ENCODE results near the gene RNF220. TPM values are rescaled to one million over a fixed set of nuclear protein-coding genes. Genes with fewer than 3 reads are reported as not detected.

Gene RNF220
- total and polyA plus RNA-seq, 9 donors = 58.0 to 101 (median 64.7) TPM

DNA sequence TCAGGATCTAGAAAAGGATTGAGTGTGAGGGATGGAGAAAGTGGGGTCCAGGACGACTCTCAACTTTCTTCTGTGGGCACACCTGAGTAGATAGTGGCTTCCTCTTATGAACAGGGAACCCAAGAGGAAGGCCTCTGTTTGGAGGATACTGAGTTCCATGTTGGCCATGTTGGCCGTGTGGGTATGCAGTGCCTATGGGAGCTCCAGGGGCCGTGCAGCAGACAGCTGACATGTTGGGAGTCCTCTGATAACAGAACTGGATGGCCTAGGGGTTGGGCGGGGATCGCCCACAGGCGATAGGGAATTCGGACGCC lies 226.2 kb downstream of the RNF220 start:
- Histone ChIP-seq H3K4me1 (ENCODE audit: insufficient read depth) (peaks cover 2% of the 10 kb centered on the region), H3K4me3 (peak overlapping the region; percentile 59), H3K36me3 (no peaks in the 10 kb centered on the region), H3K9me3 (no peaks in the 10 kb centered on the region), H3K27ac (peak overlapping the region; percentile 52 to 90), H3K27me3 (no peaks in the 10 kb centered on the region)
- TF ChIP-seq POLR2A (IDR thresholded peaks at IDR 0.05) = no peak
- 14 to 19% (median 16%) methylated on average over 8 of the region's 8 CpGs for WGBS, 3 donors
- DNase-seq = no peak
- intact Hi-C loops (cut with DNase I) = no loop called here

DNA sequence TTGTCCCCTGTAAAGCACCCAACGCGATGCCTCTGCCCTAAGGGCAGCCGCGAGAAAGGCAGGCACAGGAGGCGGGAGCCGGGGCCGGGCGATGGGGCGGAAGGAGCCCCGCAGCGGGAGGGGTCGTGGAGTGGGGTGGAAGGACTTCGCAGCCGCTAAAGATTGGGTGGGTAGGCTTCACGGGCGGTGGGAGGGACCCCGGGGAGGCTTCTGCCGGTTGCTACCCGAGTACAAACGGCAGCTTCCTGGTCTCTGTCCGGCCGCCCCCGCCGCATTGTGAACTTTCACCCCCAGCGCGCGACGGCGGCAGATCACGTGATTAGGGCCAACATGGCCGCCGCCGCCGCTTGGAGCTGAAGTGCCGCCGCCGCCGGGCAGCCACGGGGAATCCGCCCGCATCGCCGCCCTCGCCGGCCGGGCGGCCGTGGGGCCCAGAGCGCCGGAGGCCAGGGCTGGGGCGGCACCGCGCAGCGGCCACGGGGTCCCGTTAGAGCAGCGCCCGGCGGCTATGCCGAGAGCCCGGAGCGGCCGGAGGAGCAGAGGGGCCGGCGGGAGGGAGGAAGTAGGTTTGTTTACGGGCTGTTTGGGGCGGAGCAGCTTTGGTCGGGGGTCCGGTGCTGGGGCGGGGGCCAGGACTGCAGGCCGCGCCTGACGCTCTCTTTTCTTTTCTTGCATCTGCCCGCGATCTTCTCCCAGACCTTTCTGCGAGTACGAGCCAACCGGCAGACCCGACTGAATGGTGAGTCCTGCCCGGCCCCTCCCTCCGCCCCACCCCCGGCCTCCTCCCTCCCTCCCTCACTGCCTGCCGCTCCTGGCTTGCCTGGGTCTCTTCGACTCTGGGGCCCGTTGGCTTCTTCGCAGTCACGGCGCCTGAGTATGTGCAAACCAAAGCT lies 226.8 kb downstream of the RNF220 start:
- TF ChIP-seq EP300 (IDR thresholded peaks at IDR 0.05) (no peak), POLR2A (IDR thresholded peaks at IDR 0.05) (peak; percentile 73)
- TF ChIP-seq, protein P1, sequence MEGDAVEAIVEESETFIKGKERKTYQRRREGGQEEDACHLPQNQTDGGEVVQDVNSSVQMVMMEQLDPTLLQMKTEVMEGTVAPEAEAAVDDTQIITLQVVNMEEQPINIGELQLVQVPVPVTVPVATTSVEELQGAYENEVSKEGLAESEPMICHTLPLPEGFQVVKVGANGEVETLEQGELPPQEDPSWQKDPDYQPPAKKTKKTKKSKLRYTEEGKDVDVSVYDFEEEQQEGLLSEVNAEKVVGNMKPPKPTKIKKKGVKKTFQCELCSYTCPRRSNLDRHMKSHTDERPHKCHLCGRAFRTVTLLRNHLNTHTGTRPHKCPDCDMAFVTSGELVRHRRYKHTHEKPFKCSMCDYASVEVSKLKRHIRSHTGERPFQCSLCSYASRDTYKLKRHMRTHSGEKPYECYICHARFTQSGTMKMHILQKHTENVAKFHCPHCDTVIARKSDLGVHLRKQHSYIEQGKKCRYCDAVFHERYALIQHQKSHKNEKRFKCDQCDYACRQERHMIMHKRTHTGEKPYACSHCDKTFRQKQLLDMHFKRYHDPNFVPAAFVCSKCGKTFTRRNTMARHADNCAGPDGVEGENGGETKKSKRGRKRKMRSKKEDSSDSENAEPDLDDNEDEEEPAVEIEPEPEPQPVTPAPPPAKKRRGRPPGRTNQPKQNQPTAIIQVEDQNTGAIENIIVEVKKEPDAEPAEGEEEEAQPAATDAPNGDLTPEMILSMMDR (IDR thresholded peaks at IDR 0.05) = peak in 1 of 3 donors; percentile 20
- 1% methylated on average over 60 to 88 of the region's 88 CpGs for WGBS, 3 donors

DNA sequence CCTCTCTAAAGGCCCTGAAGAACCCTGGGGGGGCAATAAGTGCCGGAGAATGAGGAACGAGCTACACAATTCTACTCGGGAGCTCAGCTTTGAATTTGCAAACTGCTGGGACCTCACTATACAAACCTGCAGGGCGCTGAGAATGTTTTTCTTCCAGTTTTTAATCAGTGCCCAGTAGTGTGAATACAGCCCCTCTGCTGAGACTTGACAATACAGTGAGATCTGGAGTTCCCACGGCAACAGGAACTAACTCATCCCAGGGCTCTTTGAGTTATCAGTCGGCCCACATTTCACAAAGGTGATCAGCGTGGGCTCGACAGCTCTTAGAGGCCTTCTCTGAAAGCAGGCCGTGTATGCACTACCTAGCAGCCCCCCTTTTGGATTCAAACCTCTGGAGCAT lies 227.5 kb downstream of the RNF220 start:
- intact Hi-C loops (cut with DNase I) = no loop called here
- Histone ChIP-seq H3K9me3 (no peaks in the 10 kb centered on the region), H3K27ac (peak overlapping the region in 1 of 2 donors; percentile 90), H3K4me3 (peak overlapping the region; percentile 59), H3K36me3 (no peaks in the 10 kb centered on the region), H3K4me1 (ENCODE audit: insufficient read depth) (peaks cover 2% of the 10 kb centered on the region), H3K27me3 (no peaks in the 10 kb centered on the region)
- DNase-seq = no peak
- TF ChIP-seq EP300 (IDR thresholded peaks at IDR 0.05) (no peak), POLR2A (IDR thresholded peaks at IDR 0.05) (no peak)
- TF ChIP-seq, protein P1 (IDR thresholded peaks at IDR 0.05) = no peak
- WGBS, 3 donors = 8 to 11% (median 8%) methylated on average over 9 of the region's 9 CpGs

More for the DNA sequence above, 226.8 kb downstream of the RNF220 start:
- Histone ChIP-seq H3K4me1 (ENCODE audit: insufficient read depth) (peaks cover 2% of the 10 kb centered on the region), H3K4me3 (peak overlapping the region; percentile 59), H3K27me3 (no peaks in the 10 kb centered on the region), H3K9me3 (no peaks in the 10 kb centered on the region), H3K36me3 (no peaks in the 10 kb centered on the region), H3K27ac (peak overlapping the region; percentile 52 to 90)
- peak; percentile 88 to 95 (median 91) for DNase-seq
- intact Hi-C loops (cut with DNase I) = no loop called here

DNA sequence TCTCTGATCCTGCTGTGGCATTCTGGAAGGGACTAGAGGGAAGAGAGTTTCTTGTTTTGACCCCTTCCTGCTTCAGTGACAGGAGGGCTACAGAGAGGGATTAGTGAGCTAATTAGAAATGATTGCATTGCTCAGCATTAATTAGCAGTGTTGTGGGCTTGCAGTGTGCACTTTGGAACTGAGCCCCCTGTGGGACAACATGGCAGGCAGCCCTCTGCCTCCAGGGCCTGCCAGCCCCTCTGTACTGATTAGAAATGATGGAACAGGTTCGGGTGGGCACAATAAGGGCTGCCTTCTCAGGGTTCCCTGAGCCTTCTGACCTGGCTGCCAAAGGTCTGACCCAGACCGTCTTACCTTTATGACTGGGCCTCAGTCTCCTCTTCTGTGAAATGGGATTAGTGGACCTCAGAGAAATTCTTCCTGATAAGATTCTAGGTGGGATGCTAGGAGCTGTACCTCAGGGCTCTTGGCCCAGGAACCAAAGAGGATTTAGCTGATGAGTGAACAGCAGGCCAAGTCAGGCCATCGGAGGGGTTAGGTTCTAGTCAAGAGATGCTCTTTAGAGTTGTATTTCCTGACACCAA lies 229.6 kb downstream of the RNF220 start:
- intact Hi-C loops (cut with DNase I) = loop anchor here in 1 of 4 donors (5.0 kb wide), 1 partner anchor 642 kb away; the partner anchor contains the start of gene CCDC24
- TF ChIP-seq, protein P1 (IDR thresholded peaks at IDR 0.05) = no peak
- Histone ChIP-seq H3K36me3 (no peaks in the 10 kb centered on the region), H3K4me3 (no peak overlapping the region), H3K27ac (no peak overlapping the region), H3K9me3 (no peaks in the 10 kb centered on the region), H3K27me3 (no peaks in the 10 kb centered on the region), H3K4me1 (ENCODE audit: insufficient read depth) (peaks cover 2% of the 10 kb centered on the region)
- 82 to 89% (median 85%) methylated on average over 3 of the region's 3 CpGs for WGBS, 3 donors
- DNase-seq = no peak

DNA sequence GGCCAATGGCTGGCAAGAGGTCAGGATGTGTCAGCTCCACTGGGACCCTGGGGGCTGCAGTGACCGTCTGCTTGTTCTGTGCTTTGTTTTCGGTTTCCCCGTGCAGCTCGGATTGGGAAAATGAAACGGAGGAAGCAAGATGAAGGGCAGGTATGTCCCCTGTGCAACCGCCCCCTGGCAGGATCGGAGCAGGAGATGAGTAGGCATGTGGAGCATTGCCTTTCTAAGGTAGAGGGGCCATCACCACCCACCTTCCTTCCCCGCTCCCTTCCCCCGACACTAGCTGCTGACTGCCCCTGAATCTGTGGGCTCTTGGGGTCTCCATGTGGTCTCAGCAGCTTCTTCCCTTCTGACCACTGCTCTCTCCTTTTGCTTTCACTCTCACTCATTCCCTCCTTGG lies 230.4 kb downstream of the RNF220 start:
- no peak for DNase-seq
- TF ChIP-seq EP300 (IDR thresholded peaks at IDR 0.05) (no peak), POLR2A (IDR thresholded peaks at IDR 0.05) (no peak)
- TF ChIP-seq, protein P1 (IDR thresholded peaks at IDR 0.05) = no peak
- Histone ChIP-seq H3K36me3 (no peaks in the 10 kb centered on the region), H3K9me3 (no peaks in the 10 kb centered on the region), H3K4me3 (no peak overlapping the region), H3K27ac (no peak overlapping the region), H3K4me1 (ENCODE audit: insufficient read depth) (peaks cover 2% of the 10 kb centered on the region), H3K27me3 (no peaks in the 10 kb centered on the region)
- intact Hi-C loops (cut with DNase I) = loop anchor here in 1 of 4 donors (5.0 kb wide), 1 partner anchor 643 kb away; the partner anchor contains the start of gene CCDC24
- WGBS, 3 donors = 85 to 90% (median 88%) methylated on average over 9 of the region's 9 CpGs
